ENCODE data around the gene LIPJ. TPM values are rescaled to one million over a fixed set of nuclear protein-coding genes. Genes with fewer than 3 reads are reported as not detected.
A peak's percentile ranks its signal among the peaks of the same experiment; 100 is the strongest.

Gene LIPJ
- total RNA-seq, 1 donor from 2014 or later = not detected

- H3K27me3 ChIP-seq = no peaks in the 10 kb centered on the region
- no peak for TF ChIP-seq POLR2A (IDR thresholded peaks at IDR 0.05)
- no peak for TF ChIP-seq POLR2AphosphoS5 (IDR thresholded peaks at IDR 0.05; ENCODE audit: insufficient read depth in 1 of 2, low read depth in 1 of 2)
- TF ChIP-seq CTCF (IDR thresholded peaks at IDR 0.05) = peak in 2 of 3 experiments; percentile 16 to 24
- no peaks in the 10 kb centered on the region for H3K9me3 ChIP-seq
- H3K4me3 ChIP-seq = no peak overlapping the region
- intact Hi-C loops (cut with DNase I) = no loop called here
- DNase-seq (ENCODE audit: extremely low spot score in 2 of 2) = no peak
- H3K27ac ChIP-seq = no peak overlapping the region
- no peaks in the 10 kb centered on the region for H3K36me3 ChIP-seq
- H3K4me1 ChIP-seq = no peaks in the 10 kb centered on the region
Observed at GRCh38 chr10:88565072-88565471, 21.5 kb upstream of the LIPJ start.

- peak overlapping the region; percentile 93 for H3K27ac ChIP-seq
Observed at GRCh38 chr10:88582411-88582805, 4.2 kb upstream of the LIPJ start.

DNA sequence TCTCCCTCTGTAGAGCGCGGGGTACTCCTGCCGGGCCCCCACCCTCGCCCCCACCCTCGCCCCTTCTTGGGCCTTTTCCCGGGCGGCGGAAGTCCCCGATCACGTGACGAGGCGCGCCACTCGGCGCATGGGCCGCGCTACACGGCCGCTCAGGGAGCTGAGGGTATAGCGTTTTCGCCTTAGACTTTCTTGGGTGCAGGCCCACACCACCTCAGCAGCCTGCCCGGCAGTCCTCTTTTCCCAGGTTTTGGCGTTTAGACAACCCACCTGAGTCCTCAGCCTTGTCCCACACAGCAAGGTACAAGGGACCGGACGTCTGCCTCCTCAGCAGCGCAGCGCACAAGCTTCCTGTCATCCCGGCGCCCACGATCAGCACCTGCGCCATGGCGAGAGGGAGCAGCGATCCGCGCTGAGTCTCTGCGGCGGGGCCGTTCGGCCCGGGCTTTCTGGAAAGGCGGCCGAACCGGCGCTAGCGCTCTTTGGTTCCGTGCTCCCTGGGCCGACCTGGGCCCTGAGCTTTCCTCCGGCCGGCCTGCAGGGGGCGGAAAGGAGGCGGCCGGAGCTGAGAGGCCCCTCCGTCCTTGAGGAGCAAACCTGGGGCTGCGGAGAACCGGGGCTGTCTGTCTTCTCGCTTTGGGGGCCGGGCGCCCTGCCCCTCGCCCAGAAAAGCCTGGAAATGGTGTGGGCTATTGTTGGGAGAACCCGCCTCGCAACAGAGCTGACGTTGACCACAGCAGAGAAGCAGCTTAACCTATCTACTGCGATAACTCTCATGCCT is 3.6 kb upstream of the LIPJ start, which contains the start of gene RNLS:
Gene RNLS, minus strand, starts transcription at position 513 of the 778 bp plus-strand sequence.
- Histone ChIP-seq H3K4me1 (peaks cover 7% of the 10 kb centered on the region), H3K4me3 (peak within 1 kb of the TSS; percentile 42 to 64), H3K9me3 (no peaks in the 10 kb centered on the region), H3K36me3 (no peaks in the 10 kb centered on the region), H3K27me3 (no peaks in the 10 kb centered on the region), H3K27ac (peak within 1 kb of the TSS; percentile 93)
- intact Hi-C loops (cut with DNase I) = no loop called here
- peak in 1 of 2 donors; percentile 85 for DNase-seq (ENCODE audit: extremely low spot score in 2 of 2)
- TF ChIP-seq CTCF (IDR thresholded peaks at IDR 0.05) (peak; percentile 22 to 74 (median 70)), POLR2A (IDR thresholded peaks at IDR 0.05) (no peak), POLR2AphosphoS5 (IDR thresholded peaks at IDR 0.05; ENCODE audit: insufficient read depth in 1 of 2, low read depth in 1 of 2) (peak in 1 of 2 donors; percentile 81)

More at GRCh38 chr10:88582411-88582805, 4.2 kb upstream of the LIPJ start:
- H3K27me3 ChIP-seq = no peaks in the 10 kb centered on the region
- H3K9me3 ChIP-seq = no peaks in the 10 kb centered on the region
- H3K4me1 ChIP-seq = peaks cover 7% of the 10 kb centered on the region
- intact Hi-C loops (cut with DNase I) = no loop called here
- peak overlapping the region; percentile 42 to 64 for H3K4me3 ChIP-seq
- no peak for DNase-seq (ENCODE audit: extremely low spot score in 2 of 2)
- H3K36me3 ChIP-seq = no peaks in the 10 kb centered on the region
- TF ChIP-seq POLR2A (IDR thresholded peaks at IDR 0.05) (no peak), CTCF (IDR thresholded peaks at IDR 0.05) (no peak), POLR2AphosphoS5 (IDR thresholded peaks at IDR 0.05; ENCODE audit: insufficient read depth in 1 of 2, low read depth in 1 of 2) (no peak)

DNA sequence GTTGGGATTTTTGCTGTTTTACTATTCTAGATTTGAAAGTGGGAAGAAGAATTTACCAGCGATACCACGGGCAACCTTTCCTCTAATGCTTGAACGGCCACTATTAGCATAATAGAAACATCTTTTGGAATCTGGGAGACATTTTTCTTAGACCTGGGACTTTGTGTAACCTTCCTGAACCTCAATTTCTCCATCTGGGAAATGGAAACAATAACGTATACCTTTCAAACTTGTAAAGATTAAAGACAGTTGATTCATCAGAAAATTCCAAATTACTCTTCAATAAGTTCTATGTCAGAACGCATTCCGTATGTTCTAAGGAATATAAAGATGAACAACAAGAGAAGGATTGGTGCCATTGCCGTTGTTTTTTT is 3.0 kb upstream of the LIPJ start:
- peaks cover 7% of the 10 kb centered on the region for H3K4me1 ChIP-seq
- no peaks in the 10 kb centered on the region for H3K9me3 ChIP-seq
- intact Hi-C loops (cut with DNase I) = no loop called here

More for the DNA sequence above, 3.0 kb upstream of the LIPJ start:
- Histone ChIP-seq H3K36me3 (no peaks in the 10 kb centered on the region), H3K27me3 (no peaks in the 10 kb centered on the region), H3K4me3 (peak overlapping the region; percentile 42 to 64), H3K27ac (peak overlapping the region; percentile 93)
- no peak for TF ChIP-seq POLR2A (IDR thresholded peaks at IDR 0.05)
- TF ChIP-seq POLR2AphosphoS5 (IDR thresholded peaks at IDR 0.05; ENCODE audit: insufficient read depth in 1 of 2, low read depth in 1 of 2) = no peak
- TF ChIP-seq CTCF (IDR thresholded peaks at IDR 0.05) = no peak
- no peak for DNase-seq (ENCODE audit: extremely low spot score in 2 of 2)
